ENCODE data around the gene ETHE1. TPM values are rescaled to one million over a fixed set of nuclear protein-coding genes. Genes with fewer than 3 reads are reported as not detected.

ETHE1 gene
- polyA plus RNA-seq, 3 donors = 71.2 to 135 (median 111) TPM

GRCh38 chr19:43481701-43482100 is 45.3 kb downstream of the ETHE1 start:
- no peak for TF ChIP-seq CTCF (IDR thresholded peaks at IDR 0.05)
- no peak overlapping the region for H3K4me2 ChIP-seq (replicated peaks; ENCODE audit: extremely low read depth, low read length, poor library complexity, severe bottlenecking)
- H3K27ac Mint-ChIP-seq = peak overlapping the region in 2 of 7 donors; percentile 52 to 58
- H3K36me3 ChIP-seq (replicated peaks in 1 of 2; ENCODE audit: control insufficient read depth in 1 of 2, insufficient read depth in 2 of 2, low read length in 2 of 2) = no peaks in the 10 kb centered on the region
- no peak overlapping the region for H3K9ac ChIP-seq (ENCODE audit: insufficient read depth, low read length, poor library complexity, severe bottlenecking)
- intact Hi-C loops (cut with micrococcal nuclease) = no loop called here
- H2AFZ ChIP-seq (ENCODE audit: insufficient read depth, low read depth, low read length, poor library complexity, severe bottlenecking) = no peak overlapping the region
- peaks cover 0 to 4% (median 2%) of the 10 kb centered on the region in 3 donors for H3K27me3 Mint-ChIP-seq (ENCODE audit: low read depth in 3 of 3)
- peaks cover 10 to 12% of the 10 kb centered on the region in 2 donors for H3K4me1 ChIP-seq (ENCODE audit: control insufficient read depth in 1 of 2, insufficient read depth in 2 of 2, low read length in 2 of 2)
- H3K9me3 Mint-ChIP-seq = peaks cover 0 to 2% (median 0%) of the 10 kb centered on the region in 7 donors
- H3K4me1 Mint-ChIP-seq = peaks cover 9% of the 10 kb centered on the region
- no peaks in the 10 kb centered on the region for H4K20me1 ChIP-seq (ENCODE audit: insufficient read depth, low read length)
- no peaks in the 10 kb centered on the region for H3K9me3 ChIP-seq (replicated peaks in 1 of 2; ENCODE audit: control insufficient read depth in 1 of 2, insufficient read depth in 1 of 2, low read length in 2 of 2)
- peaks cover 10 to 29% of the 10 kb centered on the region in 2 donors for H3K36me3 Mint-ChIP-seq
- WGBS (ENCODE audit: insufficient coverage) = 100% methylated on average over 3 of the region's 6 CpGs
- H3K79me2 ChIP-seq (ENCODE audit: insufficient read depth, low read length) = no peaks in the 10 kb centered on the region
- no peak overlapping the region for H3K27ac ChIP-seq (ENCODE audit: low read depth in 1 of 2, low read length in 2 of 2)
- no peak for DNase-seq
- no peak overlapping the region for H3K4me3 Mint-ChIP-seq
- H3K27me3 ChIP-seq (ENCODE audit: control insufficient read depth in 2 of 2, insufficient read depth in 2 of 2, low read length in 2 of 2) = no peaks in the 10 kb centered on the region
- H3K4me3 ChIP-seq (replicated peaks in 1 of 3; ENCODE audit: low read depth in 2 of 3, low read length in 3 of 3) = no peak overlapping the region

GRCh38 chr19:43480574-43480973 is 46.4 kb downstream of the ETHE1 start:
- DNase-seq = no peak
- Histone ChIP-seq H3K36me3 (replicated peaks in 1 of 2; ENCODE audit: control insufficient read depth in 1 of 2, insufficient read depth in 2 of 2, low read length in 2 of 2) (no peaks in the 10 kb centered on the region), H3K27ac (ENCODE audit: low read depth in 1 of 2, low read length in 2 of 2) (no peak overlapping the region), H3K4me2 (replicated peaks; ENCODE audit: extremely low read depth, low read length, poor library complexity, severe bottlenecking) (no peak overlapping the region), H3K9ac (ENCODE audit: insufficient read depth, low read length, poor library complexity, severe bottlenecking) (no peak overlapping the region), H4K20me1 (ENCODE audit: insufficient read depth, low read length) (no peaks in the 10 kb centered on the region), H2AFZ (ENCODE audit: insufficient read depth, low read depth, low read length, poor library complexity, severe bottlenecking) (no peak overlapping the region), H3K79me2 (ENCODE audit: insufficient read depth, low read length) (no peaks in the 10 kb centered on the region), H3K27me3 (ENCODE audit: control insufficient read depth in 2 of 2, insufficient read depth in 2 of 2, low read length in 2 of 2) (no peaks in the 10 kb centered on the region), H3K4me3 (replicated peaks in 1 of 3; ENCODE audit: low read depth in 2 of 3, low read length in 3 of 3) (no peak overlapping the region), H3K9me3 (replicated peaks in 1 of 2; ENCODE audit: control insufficient read depth in 1 of 2, insufficient read depth in 1 of 2, low read length in 2 of 2) (no peaks in the 10 kb centered on the region), H3K4me1 (ENCODE audit: control insufficient read depth in 1 of 2, insufficient read depth in 2 of 2, low read length in 2 of 2) (peaks cover 5% of the 10 kb centered on the region in 2 donors)
- Mint-ChIP-seq H3K9me3 (no peaks in the 10 kb centered on the region), H3K27ac (peak overlapping the region in 1 of 7 donors; percentile 43), H3K36me3 (peaks cover 10 to 29% of the 10 kb centered on the region in 2 donors), H3K4me1 (peaks cover 5% of the 10 kb centered on the region), H3K4me3 (no peak overlapping the region), H3K27me3 (ENCODE audit: low read depth in 3 of 3) (peaks cover 0 to 4% (median 2%) of the 10 kb centered on the region in 3 donors)
- intact Hi-C loops (cut with micrococcal nuclease) = no loop called here
- no peak for TF ChIP-seq CTCF (IDR thresholded peaks at IDR 0.05)
- 100% methylated on average over 1 of the region's 3 CpGs for WGBS (ENCODE audit: insufficient coverage)

All from CD14-positive monocyte (primary cell).